GM23248 (cell line): ENCODE data around the gene OR1K1.

Experiments used
- EZH2 ChIP-seq: fragments of 200-600 bp; sonication (generic); IDR thresholded peaks from 2 replicates; pipeline ENCODE4 v1.6.1; 2018; ENCODE audit warnings: antibody characterized with exemption, mild to moderate bottlenecking; ENCODE audit not compliant: insufficient read depth, poor library complexity, severe bottlenecking
- EZH2phosphoT487 ChIP-seq: fragments of 200-600 bp; sonication (generic); IDR thresholded peaks from 2 replicates; pipeline ENCODE4 v1.6.1; 2018; ENCODE audit warnings: antibody characterized with exemption, moderate library complexity, mild to moderate bottlenecking, low read depth; ENCODE audit not compliant: insufficient read depth

DNA sequence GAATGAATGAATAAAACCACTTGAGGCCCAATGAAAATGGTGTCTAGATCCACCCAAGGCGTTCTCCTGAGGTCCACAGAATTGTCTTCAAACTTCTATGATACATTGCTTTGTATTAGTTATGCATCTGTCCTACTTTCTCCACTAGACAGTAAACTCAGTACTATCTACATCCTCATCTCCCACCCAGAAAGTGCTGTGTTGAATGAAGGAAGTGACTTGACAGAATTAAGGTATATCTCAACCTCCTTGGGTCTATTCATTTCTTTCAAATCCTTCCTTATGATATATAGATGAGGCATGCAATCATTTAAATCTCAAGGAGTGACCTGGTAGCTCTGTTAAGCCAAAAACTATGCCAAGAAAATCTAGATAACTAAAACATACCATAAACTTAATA lies 44.2 kb downstream of the OR1K1 start:
- TF ChIP-seq EZH2 (no peak), EZH2phosphoT487 (no peak)
